Activated T-helper 1 cell treated with Interleukin-2 at 50 U/mL for 16 hours (primary cell): ENCODE measurements around the gene MYLK3.
"Not testable (repeated sequence)": the region's sequence is repeated elsewhere in the genome, so short reads cannot be mapped to it uniquely, and the experiment has no call there.

Source experiments
- DNase-seq: peaks from one replicate; pipeline ENCODE4 v3.0.0-alpha.2; 2020; ENCODE audit warnings: low read depth

The MYLK3 gene

DNA sequence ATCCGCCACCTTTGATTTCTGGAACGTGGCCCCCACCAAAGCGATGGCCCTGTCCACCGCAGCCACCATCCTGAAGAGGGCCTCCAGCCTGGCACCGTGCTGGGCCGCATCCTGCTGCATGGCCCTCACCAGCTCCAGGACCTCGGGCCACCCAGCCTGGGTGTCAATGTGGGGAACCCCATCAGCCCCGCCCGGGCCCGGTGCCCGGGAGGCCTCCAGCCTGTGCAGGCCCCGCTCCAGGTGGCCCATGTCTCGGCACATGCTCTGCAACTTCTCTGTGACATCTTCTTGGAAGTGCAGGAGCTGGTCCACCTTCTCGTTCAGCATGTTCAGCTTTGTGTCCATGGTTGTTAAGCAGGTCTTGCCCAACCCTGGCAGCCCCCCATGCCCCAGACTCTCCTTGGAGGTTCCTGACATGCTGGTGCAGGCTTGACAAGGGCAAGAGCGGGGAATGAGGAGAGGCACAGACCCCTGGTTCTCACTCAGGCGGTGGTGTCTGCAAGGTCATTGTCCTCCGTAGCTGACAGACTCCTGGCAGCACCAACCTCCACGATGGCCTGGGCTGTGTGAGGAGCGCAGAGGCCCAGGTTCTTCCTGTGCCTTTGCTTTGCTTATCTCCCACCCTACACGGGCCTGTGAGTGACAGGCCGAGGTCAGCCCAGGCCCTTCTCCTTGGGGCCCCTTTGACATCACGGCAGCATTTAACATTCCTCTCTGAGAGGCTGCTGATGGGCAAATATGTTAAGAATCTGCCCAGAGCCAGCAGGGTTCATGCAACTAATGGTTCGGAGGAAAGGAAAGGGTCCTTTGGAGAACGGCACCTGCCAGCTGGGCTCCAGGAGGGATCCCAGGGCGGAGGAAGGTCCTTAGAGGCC lies at the start of gene MYLK3:
Gene MYLK3, minus strand, starts transcription at position 568 of the 875 bp plus-strand sequence. Its CDS starts 151 bp downstream, at position 417.
- no peak for DNase-seq

DNA sequence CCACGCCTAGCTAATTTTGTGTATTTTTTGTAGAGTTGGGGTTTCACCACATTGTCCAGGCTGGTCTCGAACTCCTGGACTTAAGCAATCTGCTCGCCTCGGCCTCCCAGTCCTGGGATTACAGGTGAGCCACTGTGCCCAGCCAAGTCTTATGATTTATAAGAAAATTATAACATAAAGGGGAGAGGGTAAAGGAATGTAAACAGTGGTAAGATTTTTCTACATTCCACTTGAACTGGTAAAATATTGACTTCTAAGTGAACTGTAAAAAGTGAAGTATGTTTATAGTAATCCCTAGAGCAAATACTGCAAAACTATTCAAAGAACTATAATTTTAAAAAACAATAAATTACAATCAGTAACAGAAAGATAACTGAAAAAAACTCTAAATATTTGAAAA lies 49.4 kb upstream of the MYLK3 start:
- DNase-seq: no peak

DNA sequence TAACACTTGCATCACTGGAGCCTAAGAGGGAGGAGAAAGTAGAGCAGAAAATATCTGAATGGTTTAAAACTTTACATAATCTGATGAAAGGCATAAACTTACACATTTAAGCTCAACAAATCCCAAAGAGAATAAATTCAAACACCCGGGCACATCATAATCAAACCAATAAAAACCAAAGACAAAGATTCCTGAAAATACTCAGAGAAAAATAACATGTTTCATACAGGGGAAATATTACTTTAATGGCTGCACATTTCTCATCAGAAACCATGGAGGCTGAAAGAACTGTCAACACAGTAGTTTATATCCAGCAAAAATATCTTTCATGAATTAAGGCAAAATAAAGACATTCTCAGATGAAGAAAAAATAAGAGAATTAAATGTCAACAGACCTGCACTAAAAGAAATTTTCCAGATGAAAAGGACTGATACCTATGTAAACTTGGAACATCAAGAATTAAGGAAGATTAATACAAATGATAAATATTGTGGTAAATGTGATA lies 48.7 kb upstream of the MYLK3 start:
- no peak for DNase-seq

DNA sequence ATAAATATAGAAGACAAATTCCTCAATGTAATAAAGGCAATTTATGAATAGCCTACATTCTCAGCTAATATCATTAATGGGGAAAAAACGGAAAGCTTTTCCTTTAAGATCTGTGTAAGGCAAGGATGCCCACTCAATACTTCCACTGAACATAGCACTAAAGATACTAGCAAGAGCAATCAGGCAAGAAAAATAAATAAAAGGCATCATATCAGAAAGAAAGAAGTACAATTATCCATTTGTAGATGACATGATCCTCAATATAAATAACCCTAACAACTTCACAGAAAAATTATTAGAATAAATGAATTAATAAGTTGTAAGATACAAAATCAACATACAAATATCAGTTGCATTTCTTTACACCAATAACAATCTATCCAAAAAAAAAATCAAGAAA lies 45.7 kb upstream of the MYLK3 start:
- no peak for DNase-seq

DNA sequence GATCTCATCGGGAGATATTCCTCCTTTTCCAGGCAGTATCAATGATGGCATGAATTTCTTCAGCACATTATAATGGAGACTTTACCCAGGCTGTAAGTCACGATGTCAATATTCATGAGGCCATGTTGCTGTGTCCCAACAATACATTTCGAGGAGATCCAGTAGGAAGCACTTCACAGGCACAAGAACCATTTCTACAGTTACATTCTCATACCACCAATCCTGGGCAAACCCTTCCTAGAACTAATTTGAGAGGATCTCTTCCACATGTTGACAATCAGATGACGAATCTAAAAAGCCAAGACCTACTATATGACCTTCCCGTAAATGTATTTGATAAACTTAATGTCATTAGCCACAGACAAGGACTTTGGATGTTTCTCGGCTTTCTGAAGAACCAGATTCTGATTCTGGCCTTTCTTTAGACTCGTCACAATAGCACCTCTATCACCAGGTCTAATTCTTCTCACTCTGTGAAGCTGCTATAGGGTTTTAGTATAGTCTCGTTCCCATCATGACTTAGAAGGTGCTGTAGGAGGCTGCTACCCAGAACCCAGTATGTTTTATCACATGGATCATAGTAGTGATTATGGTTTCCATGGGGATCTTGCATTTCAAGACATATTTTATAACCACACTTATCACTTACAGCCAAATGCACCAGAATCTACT lies 42.6 kb upstream of the MYLK3 start:
- DNase-seq: no peak

DNA sequence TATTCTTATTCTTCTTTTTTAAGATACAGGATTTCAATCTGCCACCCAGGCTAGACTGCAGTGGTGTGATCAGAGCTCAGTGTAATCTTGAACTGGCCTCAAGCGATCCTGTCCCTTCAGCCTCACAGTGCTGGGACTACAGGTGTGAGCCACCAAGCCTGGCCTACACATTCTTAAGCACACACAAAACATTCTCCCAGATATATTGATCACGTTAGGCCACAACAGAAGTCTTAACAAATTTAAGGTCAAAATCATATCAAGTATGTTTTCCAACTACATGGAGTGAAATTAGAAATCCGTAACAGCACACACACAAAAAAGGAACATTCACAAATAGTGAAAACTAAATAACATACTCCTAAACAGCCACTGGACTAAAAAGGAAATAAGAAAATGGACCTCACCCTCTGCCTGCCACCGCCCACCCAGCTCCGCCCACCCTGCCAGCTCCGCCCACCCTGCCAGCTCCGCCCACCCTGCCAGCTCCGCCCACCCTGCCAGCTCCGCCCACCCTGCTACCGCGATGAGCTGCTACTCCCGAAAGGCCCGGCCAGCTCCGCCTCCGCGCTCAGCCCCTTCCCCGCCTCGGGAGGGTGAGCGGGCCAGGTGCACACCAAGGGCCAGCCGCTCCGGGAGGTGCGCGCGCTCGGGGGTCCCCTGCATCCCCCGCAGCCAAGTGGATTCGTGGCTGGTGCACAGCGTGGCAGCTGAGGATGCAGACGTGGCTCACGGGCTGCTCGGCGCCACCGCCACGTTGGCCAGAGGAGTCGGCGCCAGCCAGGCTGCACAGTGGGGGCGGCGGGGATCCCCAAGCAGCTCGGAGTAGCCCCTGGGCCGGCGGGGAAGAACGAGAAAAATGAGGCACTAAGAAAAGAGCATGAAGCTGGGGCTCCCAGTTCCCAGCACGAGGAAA lies 41.6 kb upstream of the MYLK3 start:
- peak; percentile 70 for DNase-seq

DNA sequence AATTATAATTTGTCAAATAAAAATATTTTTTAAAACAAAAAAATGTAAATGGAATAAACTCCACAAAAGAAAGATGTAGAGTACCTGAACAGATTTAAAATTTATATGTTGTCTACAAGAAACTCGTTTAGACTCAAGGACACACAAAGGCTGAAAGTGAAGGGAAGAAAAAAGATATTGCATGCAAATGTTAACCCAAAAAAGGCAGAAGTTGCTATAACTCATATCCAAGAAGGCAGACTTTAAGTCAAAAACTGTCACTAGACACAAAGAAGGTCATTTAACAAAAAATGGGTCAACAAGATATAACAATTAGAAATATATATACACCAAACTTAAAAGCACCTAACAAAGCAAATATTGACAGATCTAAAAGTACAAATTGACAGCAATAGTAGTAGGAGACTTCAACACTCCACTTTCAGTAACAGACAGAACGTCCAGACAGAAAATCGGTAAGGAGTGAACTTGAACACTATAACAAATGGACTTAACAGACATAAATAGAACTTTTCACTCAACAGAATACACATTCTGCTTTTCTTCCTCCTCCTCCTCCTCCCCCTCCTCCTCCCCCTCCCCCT lies 40.8 kb upstream of the MYLK3 start:
- no peak for DNase-seq

DNA sequence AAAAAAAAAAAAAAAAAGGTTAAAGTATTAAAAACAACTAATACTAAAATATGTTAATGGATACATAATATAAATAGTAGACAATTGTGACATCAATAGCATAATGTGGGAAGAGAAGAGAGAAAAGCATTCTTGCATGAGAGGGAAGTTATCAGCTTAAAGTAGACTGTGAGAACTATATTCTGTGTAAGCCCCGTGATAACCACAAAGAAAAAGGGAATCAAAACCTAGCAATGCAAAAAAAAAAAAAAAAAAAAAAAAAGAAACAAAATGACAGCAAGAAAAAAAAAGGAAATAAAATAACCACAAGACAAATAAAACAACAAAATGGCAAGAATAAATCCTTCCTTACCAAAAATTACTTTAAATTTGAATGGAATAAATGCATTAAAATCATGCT lies 39.8 kb upstream of the MYLK3 start:
- no peak for DNase-seq

DNA sequence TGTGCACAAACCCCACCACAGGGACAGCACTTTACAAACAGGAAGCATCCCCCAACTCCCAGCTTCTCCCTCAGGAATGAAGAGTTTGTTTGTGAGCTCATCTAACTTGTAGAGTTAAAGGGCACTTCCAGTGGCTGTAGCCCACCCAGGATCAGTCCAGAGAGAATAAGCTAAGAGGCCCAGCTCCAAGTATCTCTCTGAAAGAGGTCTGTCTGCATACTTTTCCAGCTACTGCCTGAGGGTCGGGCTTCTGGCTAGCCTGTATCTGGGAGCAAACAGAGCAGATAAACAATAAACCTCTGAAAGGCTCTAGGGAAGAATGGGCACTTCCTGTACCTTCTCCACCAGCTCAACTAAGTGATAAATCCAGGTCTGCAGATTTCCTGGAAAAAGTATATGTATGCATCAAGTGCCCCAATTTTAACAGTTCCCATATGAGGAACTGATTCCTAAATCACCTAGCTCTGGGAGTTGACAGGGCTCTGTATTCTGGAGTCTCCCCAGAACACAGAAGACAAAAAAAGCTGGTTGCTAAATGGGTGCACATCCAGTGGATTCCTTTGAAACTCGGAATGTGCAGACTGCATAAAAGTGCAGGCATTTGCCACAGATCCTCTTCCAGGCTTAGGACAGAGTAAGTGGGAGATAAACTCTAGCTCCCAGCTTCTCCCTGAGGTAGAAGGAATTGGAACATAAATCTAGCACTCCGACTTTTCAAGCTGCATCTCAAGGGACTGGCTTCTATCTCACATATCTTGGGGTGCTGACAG lies 37.1 kb upstream of the MYLK3 start:
- DNase-seq: no peak

DNA sequence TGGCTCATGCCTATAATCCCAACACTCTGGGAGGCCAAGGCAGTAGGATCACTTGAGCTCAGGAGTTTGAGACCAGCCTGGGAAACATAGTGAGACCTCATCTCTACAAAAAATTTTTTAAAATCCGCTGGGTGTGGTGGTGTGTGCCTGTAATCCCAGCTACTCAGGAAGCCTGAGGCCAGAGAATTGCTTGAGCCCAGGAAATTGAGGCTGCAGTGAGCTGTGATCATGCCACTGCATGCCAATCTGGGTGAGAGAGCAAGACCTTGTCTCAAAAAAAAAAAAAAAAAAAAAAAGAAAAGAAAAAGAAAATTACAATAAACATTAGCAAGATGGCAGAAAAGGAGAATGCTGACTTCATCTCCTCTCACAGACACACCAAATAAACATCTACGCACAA lies 36.4 kb upstream of the MYLK3 start:
- DNase-seq: not testable (repeated sequence)

DNA sequence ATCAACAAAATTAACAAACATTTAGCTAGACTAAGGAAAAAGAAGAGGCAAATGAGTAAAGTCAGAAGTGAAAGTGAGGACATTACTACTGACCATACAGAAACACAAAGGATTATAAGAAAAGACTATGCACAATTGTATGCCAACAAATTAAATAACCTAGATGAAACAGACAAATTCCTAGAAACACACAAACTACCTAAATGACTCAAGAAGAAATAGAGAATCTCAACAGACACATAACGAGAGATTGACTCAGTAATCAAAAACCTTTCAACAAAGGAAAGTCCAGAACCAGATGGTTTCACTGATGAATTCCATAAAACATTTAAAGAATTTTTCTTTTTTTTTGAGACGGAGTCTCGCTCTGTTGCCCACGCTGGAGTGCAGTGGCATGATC lies 35.7 kb upstream of the MYLK3 start:
- no peak for DNase-seq

DNA sequence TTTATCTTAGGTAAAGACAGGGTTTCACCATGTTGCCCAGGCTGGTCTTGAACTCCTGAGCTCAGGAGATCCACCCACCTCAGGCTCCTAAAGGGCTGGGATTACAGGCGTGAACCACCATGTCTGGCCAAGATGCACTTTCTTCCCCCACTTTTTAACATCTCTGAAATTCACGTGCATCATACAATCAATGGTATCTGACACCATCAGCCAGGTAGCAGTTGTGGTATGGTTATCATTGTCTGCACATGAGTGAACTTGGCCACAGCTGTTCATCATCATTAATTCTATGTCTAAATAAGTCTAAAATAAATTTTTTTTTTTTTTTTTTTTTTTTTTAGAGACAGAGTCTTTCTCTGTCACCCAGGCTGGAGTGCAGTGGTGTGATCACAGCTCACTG lies 34.2 kb upstream of the MYLK3 start:
- no peak for DNase-seq

DNA sequence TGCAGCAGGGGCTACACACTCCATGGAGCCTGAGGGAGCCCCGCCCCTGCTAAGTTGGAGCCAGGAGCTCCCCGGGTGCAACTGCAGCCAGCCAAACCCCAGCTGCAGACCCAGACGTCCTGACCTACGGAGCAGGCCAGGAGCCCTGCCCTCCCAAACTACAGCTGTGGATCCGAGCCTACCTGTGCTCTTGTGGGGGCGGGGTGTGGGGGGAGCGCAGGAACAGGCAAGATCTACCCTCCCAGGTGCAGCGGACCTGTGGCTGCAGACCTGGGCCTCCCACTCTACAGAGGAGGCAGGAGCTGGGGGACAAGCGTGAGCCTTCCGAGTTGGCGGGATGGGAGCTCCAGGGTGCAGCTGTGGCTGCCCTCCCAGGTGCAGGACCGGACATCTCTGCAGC lies 29.7 kb upstream of the MYLK3 start:
- no peak for DNase-seq

DNA sequence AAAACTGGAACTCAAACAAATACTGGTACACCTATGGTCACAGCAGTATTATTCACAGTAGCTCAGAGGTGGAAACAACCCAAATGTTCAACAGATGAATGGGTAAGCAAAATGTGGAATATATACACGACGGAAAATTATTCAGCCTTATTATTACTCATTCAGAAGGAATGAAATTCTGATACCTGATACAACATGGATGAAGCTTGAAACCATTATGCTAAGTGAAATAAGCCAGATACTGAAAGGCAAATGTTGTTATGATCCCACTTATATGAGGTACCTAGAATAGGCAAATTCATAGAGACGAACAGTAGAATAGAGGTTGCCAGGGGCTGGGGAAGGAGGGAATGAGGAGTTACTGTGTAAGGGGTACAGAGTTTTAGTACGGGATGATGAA lies 27.1 kb upstream of the MYLK3 start:
- no peak for DNase-seq

DNA sequence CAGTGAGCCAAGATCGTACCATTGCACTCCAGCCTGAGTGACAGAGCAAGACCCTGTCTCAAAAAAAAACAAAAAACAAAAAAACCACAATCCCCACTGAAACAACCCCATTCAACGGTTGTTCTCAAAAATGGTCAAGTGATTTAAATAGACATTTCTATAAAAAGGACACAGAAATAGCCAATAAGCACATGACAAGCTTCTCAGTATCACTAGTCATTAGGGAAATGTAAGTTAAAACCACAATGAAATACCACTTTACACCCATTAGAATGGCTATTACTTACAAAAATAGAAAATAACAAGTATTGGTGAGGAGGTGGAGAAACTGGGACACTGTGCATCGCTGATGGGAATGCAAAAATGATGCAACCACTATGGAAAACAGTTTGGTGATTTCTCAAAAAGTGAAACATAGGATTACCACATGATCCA lies 26.6 kb upstream of the MYLK3 start:
- no peak for DNase-seq

DNA sequence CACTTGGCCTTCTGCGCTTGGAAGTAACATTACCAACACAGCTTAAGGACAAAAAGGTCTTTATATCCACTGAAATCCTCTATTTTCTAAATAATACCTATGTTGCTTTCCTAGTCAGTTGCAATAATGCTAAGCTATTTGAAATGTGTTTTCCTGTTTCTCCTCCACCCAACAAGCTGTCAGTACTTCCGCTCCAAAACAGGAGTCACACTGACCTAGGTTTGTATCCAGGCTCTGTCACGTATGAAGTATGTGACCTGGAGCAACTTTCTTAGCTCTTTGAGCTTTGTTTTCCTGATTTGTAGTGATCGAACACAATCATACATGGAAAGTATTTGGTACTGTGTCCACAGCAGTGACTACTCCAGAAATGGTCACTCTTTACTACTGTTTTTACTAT lies 24.3 kb upstream of the MYLK3 start:
- DNase-seq: no peak

DNA sequence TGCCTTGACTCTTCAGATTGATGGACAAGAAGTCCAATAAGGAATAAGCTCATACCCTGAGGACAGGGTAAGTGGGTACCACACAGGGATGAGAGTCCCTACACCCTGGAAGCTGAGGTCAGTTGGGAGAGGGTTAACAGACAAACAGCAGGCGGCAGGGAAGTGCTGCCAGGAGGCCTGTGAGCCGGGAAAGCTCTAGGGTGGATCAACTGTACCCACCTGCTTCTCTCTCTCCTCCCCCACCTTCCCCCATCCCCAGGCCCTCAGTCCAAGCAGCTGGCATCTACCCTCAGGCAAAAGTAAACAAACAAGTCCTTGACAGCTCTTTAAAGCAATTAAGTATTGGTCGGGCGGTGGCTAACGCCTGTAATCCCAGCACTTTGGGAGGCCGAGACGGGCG lies 20.7 kb upstream of the MYLK3 start:
- no peak for DNase-seq

DNA sequence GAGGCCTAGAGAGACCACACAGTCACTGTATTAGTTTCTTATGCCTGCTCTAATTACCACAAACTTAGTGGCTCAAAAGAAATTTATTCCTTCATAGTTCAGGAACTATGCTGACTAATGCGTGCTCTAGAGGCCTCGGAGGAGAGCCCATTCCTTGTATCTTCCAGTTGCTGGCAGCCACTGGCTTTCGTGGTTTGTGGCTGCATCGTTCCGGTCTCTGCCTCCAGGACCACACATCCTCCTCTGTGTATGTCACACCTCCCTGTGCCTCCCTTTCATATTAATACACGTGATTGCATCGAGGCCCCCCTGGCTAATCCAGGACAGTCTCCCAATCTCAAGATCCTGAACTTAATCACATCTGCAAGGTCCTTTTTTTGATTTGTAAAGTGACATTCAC lies 16.9 kb upstream of the MYLK3 start:
- no peak for DNase-seq

DNA sequence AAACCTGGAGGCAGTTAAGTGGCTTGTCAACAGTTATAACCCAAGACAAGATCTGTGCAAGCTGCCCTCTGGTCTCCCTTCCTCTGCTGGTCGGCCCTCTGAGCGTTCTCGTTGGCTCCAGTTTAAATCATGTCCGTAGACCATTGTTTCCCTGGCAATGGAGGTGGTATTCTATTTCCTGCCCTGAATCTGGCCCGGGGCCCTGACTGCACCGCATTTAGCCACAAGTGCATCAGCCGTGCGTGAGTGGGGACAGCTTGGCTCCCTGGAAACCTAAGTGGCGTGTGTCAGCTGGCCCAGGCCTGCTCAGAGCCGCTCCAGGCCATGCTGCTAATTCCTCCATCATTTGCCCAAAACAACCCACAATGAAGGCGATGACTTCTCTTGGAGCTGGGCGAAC lies 15.0 kb upstream of the MYLK3 start:
- no peak for DNase-seq

DNA sequence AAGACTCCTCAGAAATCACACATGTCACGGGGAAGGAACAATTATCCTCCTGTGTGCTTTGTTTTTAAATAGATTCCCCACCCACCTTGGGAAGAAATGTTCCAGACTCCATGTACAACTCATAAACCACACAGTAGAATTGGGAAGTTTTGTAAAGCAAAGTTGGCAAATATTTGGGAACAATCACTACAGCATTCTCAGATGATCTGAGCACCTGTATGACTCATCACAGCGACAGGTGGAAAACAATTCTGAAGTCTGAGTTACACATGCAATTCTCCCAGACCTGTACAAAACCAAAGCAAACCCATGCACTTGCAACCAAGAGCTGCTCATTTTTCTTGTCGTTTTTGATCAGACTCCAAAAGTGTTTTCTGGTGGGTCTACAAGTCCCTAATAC lies 14.4 kb upstream of the MYLK3 start:
- DNase-seq: no peak

DNA sequence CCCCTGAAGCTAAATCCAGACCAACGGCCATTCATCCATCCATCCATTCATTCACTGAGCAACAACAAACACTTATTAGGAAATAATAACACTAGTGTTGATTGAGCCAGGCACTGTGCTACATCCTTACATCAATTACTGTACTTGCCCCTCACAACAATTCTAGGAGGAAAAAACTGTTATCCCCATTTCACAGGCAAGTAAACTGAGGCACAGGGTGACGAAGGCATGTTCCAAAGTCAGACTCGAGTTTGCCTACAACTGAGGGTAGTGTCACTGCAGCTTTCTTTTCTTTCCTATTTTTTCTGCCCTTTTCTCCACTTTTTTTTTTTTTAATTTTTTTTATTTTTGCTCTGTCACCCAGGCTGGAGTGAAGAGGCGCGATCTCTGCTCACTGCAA lies 11.2 kb upstream of the MYLK3 start:
- DNase-seq: no peak
